NCI-H146 treated with DMSO at 0.1 percent for 48 hours (cell line): ENCODE measurements around the gene GHRH.

Experiments
- DNase-seq: peaks from one replicate; lab custom pipeline; 2025; ENCODE audit not compliant: unreplicated experiment; lab: John Stamatoyannopoulos, UW

GHRH gene

GRCh38 chr20:37209193-37209592 is 52.4 kb downstream of the GHRH start:
- no peak for DNase-seq

GRCh38 chr20:37207171-37207570 is 54.4 kb downstream of the GHRH start:
- no peak for DNase-seq

DNA sequence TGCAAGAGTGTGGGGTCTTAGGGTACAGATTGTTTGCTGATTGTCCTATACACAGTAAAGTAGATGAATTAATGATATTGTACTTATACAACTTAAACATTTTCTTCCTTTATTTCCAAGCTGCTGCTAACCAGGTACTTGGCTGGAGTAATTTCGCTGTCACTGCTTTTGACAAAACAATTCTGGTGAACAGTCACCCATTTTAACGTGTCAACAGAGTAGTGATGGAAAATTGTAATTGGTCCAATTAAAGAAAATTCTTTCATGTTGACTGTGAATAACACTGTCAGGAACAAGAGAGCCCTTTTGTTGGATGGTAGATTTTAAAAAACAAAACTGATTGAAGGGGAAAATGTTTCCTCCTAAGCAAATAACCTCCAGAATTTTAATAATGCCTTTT is 55.8 kb downstream of the GHRH start:
- peak; percentile 55 for DNase-seq

DNA sequence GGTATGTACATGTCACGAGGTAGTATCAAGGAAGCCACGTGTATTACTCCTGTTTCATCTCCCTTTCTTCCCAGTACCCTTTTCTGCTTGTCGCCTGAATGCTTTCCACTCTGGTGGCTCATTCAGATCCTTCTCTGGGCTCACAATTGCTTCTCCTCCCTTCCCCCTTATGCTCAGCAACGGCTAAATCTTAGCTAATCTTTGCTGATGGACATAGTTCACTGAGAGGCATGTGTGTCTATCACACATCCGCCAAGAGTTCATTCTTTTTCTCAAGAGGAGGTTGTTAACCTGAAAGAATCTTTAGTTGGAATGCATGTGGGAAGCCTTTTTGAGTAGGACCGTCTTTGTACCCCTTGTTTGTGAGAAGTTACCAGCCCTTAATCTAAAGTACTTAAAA is 56.5 kb downstream of the GHRH start:
- no peak for DNase-seq

- no peak for DNase-seq
Measured at GRCh38 chr20:37204056-37204455, 57.6 kb downstream of the GHRH start.

DNA sequence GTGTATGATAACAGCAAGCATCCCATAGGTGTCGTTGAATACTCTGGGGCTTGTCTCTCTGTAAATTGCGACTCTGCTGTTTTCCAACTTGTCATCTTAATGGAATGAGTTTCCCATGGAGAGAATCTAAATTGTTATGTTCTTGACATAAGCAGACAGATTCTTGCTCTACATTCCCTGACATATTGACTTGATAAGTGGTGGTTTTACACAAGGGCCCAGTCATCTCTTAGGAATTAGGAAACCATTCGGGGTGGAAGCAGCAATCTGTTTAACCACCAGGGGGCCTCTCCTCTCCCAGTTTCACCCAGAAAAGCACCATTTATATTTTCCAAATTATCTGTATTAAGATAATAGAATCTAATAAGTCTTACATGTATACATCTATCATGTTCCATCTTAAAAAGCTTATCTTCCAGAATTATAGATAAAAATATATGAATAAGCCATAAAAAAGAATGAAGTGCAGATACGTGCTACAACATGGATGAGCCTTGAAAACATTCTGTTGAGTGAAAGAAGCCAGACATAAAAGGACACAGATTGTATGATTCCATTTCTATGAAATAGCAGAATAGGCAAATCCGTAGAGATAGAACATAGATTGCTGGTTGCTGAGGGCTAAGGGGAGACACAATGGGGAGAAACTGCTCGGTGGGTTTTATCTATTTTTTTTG is 59.2 kb downstream of the GHRH start:
- peak; percentile 33 for DNase-seq

GRCh38 chr20:37201827-37202162 is 59.8 kb downstream of the GHRH start:
- DNase-seq, result no peak
